ENCODE measurements around the gene GRIN3B.

GRIN3B gene

DNA sequence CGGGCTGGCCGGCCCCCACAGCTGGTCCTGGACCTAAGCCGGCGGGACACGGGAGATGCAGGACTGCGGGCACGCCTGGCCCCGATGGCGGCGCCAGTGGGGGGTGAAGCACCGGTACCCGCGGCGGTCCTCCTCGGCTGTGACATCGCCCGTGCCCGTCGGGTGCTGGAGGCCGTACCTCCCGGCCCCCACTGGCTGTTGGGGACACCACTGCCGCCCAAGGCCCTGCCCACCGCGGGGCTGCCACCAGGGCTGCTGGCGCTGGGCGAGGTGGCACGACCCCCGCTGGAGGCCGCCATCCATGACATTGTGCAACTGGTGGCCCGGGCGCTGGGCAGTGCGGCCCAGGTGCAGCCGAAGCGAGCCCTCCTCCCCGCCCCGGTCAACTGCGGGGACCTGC is 3.1 kb downstream of the GRIN3B start:
- no peak overlapping the region for H3K27ac Mint-ChIP-seq
- intact Hi-C loops (cut with micrococcal nuclease), result no loop called here
- peaks cover 16% of the 10 kb centered on the region for H3K4me1 Mint-ChIP-seq (ENCODE audit: low read depth)
- peaks cover 47% of the 10 kb centered on the region for H3K27me3 Mint-ChIP-seq
- H3K4me3 Mint-ChIP-seq, result no peak overlapping the region
- H3K36me3 Mint-ChIP-seq (ENCODE audit: low read depth), result peaks cover 18% of the 10 kb centered on the region
- H3K9me3 Mint-ChIP-seq, result no peaks in the 10 kb centered on the region

DNA sequence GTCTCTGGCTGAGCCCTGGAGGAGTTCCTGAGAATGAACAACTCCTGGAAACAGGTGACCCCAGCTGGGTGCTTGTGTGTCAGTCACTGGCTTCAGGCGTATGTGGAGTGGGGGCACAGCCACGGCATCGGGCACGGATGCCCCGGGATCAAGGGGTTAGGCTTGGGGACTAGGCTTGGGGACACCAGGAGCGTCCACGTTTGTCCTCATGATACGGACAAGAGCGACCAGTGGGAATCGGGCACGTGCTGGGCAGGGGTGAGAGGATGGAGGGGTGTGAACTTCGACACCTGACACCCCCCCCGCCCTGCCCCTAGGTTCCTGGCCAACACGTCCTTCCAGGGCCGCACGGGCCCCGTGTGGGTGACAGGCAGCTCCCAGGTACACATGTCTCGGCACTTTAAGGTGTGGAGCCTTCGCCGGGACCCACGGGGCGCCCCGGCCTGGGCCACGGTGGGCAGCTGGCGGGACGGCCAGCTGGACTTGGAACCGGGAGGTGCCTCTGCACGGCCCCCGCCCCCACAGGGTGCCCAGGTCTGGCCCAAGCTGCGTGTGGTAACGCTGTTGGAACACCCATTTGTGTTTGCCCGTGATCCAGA is 4.1 kb downstream of the GRIN3B start:
- peaks cover 28% of the 10 kb centered on the region for H3K36me3 Mint-ChIP-seq (ENCODE audit: low read depth)

DNA sequence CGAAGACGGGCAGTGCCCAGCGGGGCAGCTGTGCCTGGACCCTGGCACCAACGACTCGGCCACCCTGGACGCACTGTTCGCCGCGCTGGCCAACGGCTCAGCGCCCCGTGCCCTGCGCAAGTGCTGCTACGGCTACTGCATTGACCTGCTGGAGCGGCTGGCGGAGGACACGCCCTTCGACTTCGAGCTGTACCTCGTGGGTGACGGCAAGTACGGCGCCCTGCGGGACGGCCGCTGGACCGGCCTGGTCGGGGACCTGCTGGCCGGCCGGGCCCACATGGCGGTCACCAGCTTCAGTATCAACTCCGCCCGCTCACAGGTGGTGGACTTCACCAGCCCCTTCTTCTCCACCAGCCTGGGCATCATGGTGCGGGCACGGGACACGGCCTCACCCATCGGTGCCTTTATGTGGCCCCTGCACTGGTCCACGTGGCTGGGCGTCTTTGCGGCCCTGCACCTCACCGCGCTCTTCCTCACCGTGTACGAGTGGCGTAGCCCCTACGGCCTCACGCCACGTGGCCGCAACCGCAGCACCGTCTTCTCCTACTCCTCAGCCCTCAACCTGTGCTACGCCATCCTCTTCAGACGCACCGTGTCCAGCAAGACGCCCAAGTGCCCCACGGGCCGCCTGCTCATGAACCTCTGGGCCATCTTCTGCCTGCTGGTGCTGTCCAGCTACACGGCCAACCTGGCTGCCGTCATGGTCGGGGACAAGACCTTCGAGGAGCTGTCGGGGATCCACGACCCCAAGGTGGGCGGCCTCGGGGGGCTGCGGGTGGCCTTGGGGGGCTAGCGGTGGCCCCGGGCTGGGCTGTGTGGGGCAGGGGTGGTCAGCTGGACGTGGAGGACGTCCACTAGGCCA is 4.8 kb downstream of the GRIN3B start:
- Mint-ChIP-seq H3K27me3 (peaks cover 31% of the 10 kb centered on the region), H3K9me3 (no peaks in the 10 kb centered on the region), H3K36me3 (ENCODE audit: low read depth) (peaks cover 35% of the 10 kb centered on the region), H3K4me1 (ENCODE audit: low read depth) (peaks cover 15% of the 10 kb centered on the region), H3K27ac (no peak overlapping the region), H3K4me3 (no peak overlapping the region)
- intact Hi-C loops (cut with micrococcal nuclease), result no loop called here

More for the DNA sequence above, 4.1 kb downstream of the GRIN3B start:
- no peak overlapping the region for H3K4me3 Mint-ChIP-seq
- no peak overlapping the region for H3K27ac Mint-ChIP-seq
- H3K4me1 Mint-ChIP-seq (ENCODE audit: low read depth), result peaks cover 11% of the 10 kb centered on the region
- intact Hi-C loops (cut with micrococcal nuclease), result no loop called here
- H3K27me3 Mint-ChIP-seq, result peaks cover 37% of the 10 kb centered on the region
- no peaks in the 10 kb centered on the region for H3K9me3 Mint-ChIP-seq

DNA sequence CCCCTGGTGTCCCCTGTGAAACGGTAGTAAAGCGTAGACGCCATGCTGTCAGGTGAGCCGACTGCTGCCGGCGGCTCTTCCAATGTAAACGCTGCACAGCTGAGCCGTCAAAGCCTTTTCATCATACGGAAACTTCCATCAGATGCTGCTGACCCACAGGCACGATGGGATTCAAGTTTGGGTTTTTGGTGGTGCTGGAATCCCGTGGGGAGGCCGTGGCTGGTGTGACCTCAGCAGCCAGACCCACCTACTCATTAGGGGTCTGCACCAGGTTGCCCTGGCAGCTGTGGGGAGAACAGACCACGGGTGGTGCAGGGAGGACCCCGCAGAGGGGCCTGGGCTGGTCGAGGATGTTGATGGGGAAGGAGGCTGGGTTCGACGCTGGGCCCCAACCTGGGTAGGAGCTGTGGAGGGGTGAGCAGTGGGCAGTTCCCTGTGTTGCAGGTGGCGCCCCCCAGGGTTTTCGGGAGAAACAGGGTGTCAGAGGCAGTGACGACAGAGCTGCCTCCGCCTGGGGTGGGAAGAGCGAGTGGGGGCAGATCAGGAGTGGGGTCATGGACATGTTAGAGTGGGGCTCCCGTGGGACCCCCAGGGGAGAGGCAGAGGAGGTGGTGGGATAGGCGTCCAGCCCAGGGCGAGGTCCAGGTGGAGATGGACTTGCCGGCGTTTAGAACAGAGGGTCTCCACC is 6.6 kb downstream of the GRIN3B start:
- H3K9me3 Mint-ChIP-seq, result no peaks in the 10 kb centered on the region
- H3K27me3 Mint-ChIP-seq, result peaks cover 20% of the 10 kb centered on the region
- no peak overlapping the region for H3K27ac Mint-ChIP-seq
- intact Hi-C loops (cut with micrococcal nuclease), result no loop called here
- no peak overlapping the region for H3K4me3 Mint-ChIP-seq
- peaks cover 5% of the 10 kb centered on the region for H3K4me1 Mint-ChIP-seq (ENCODE audit: low read depth)
- peaks cover 54% of the 10 kb centered on the region for H3K36me3 Mint-ChIP-seq (ENCODE audit: low read depth)

DNA sequence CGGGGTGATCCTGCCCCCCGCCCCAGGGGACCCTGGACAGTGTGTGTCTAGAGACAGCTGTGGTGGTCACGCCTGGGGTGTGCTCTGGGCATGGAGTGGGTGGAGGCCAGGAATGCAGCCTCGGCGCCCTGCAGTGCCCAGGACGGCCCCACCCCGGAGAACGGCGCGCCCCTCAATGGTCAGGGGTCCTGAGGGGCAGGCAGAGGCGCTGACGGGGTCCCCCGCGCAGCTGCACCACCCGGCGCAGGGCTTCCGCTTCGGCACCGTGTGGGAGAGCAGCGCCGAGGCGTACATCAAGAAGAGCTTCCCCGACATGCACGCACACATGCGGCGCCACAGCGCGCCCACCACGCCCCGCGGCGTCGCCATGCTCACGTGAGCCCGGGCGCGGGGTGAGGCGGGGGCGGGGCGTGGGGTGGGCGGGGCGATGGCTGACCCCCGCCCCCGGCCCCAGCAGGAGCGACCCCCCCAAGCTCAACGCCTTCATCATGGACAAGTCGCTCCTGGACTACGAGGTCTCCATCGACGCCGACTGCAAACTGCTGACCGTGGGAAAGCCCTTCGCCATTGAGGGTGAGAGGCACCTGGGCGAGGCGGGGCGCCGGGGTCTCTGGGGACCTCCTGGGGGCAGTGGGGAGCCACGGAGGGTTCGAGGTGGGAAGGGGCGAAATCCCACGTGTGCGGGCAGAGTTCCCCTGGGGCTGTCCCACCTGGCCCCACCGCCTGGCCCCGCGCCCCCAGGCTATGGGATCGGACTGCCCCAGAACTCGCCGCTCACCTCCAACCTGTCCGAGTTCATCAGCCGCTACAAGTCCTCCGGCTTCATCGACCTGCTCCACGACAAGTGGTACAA is 7.4 kb downstream of the GRIN3B start:
- H3K27ac Mint-ChIP-seq, result no peak overlapping the region
- peaks cover 61% of the 10 kb centered on the region for H3K36me3 Mint-ChIP-seq (ENCODE audit: low read depth)
- H3K4me3 Mint-ChIP-seq, result no peak overlapping the region
- H3K9me3 Mint-ChIP-seq, result no peaks in the 10 kb centered on the region
- H3K27me3 Mint-ChIP-seq, result peaks cover 14% of the 10 kb centered on the region
- intact Hi-C loops (cut with micrococcal nuclease), result no loop called here
- H3K4me1 Mint-ChIP-seq (ENCODE audit: low read depth), result peaks cover 5% of the 10 kb centered on the region

DNA sequence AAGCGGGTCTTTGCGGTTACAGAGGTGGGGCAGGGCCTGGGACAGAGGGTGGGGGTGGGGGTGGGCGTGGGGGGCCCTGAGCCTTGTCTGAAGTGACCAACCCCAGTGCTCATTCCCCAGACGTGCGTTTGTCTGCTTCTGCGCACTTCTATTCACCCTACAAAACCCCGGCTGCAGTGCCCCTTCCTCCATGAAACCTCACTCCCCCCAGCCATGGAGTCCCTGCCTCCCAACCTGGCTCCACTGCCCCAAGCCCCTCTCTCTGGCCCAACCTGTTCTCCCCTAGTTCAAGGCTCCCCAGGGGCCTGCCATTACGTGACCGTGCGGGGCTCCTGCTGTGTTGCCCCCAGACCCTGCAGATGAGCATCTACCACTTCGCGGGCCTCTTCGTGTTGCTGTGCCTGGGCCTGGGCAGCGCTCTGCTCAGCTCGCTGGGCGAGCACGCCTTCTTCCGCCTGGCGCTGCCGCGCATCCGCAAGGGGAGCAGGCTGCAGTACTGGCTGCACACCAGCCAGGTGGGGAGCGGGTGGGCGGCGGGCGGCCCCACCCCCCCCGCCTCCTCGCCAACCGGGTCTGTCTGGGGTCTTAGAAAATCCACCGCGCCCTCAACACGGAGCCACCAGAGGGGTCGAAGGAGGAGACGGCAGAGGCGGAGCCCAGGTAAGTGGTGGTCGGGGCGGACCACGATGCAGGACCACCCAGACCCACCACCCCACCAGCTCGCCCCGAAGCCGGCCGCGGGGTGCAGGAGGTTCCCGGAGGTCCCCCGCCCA is 8.2 kb downstream of the GRIN3B start:
- intact Hi-C loops (cut with micrococcal nuclease), result no loop called here
- Mint-ChIP-seq H3K27me3 (peaks cover 10% of the 10 kb centered on the region), H3K4me1 (ENCODE audit: low read depth) (peaks cover 6% of the 10 kb centered on the region), H3K27ac (no peak overlapping the region), H3K4me3 (no peak overlapping the region), H3K36me3 (ENCODE audit: low read depth) (peaks cover 69% of the 10 kb centered on the region), H3K9me3 (no peaks in the 10 kb centered on the region)

DNA sequence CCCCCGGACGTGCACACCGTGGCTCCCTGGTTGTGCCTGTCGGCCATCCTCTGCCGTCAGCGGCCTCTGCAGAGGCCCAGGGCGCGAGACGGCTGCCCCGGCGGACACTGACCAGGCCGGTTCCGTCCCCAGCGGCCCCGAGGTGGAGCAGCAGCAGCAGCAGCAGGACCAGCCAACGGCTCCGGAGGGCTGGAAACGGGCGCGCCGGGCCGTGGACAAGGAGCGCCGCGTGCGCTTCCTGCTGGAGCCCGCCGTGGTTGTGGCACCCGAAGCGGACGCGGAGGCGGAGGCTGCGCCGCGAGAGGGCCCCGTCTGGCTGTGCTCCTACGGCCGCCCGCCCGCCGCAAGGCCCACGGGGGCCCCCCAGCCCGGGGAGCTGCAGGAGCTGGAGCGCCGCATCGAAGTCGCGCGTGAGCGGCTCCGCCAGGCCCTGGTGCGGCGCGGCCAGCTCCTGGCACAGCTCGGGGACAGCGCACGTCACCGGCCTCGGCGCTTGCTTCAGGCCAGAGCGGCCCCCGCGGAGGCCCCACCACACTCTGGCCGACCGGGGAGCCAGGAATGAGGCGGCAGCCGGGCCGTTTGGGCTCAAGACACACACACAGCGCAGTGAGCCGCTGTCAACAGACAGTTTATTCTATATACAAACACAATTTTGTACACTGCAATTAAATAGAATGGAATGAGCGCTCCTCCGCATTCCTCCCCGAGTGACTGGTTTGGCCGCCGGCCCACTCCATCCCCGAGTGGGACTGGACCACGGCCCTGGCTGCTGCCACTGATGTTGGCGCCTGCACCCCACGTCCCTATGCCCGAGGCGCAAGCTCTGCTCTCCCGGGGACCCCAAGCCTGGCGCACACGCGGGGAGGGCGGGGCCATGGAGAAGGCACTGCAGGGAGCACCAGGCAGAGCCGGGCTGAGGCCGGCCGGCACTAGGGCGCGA is 9.1 kb downstream of the GRIN3B start:
- Mint-ChIP-seq H3K36me3 (ENCODE audit: low read depth) (peaks cover 77% of the 10 kb centered on the region), H3K9me3 (no peaks in the 10 kb centered on the region), H3K27me3 (peaks cover 3% of the 10 kb centered on the region), H3K4me3 (no peak overlapping the region), H3K27ac (no peak overlapping the region), H3K4me1 (ENCODE audit: low read depth) (peaks cover 15% of the 10 kb centered on the region)
- intact Hi-C loops (cut with micrococcal nuclease), result no loop called here

DNA sequence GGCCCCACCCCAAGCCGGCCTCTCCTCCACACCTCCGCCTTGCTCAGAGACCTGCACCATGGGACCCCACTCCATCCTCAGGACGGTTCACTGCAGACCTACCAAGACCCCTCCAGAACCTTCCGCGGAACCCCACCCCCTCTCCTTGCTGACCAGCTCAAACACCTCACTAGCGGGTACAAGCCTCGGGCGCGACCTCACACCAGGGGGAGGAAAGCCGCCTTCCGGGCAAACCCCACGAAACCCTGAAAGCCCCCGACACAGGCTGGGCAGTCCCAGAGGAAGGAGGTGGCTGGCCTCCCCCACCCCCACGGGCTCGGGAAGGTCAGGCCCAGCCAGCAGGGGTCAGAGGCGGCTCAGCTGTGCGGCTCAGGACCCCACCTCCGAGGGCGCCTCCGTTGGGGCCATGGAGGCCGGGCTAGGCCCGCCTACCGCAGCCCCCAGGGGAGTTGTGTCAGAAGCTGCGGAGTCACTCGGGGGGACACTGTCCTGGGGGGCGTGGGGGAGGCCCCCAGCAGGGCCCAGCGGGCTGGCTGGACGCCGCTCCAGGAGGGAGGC is 9.8 kb downstream of the GRIN3B start:
- H3K36me3 Mint-ChIP-seq (ENCODE audit: low read depth), result peaks cover 85% of the 10 kb centered on the region
- no peaks in the 10 kb centered on the region for H3K9me3 Mint-ChIP-seq
- intact Hi-C loops (cut with micrococcal nuclease), result no loop called here
- H3K4me1 Mint-ChIP-seq (ENCODE audit: low read depth), result peaks cover 20% of the 10 kb centered on the region
- H3K27me3 Mint-ChIP-seq, result peaks cover 2% of the 10 kb centered on the region
- no peak overlapping the region for H3K4me3 Mint-ChIP-seq
- H3K27ac Mint-ChIP-seq, result no peak overlapping the region

DNA sequence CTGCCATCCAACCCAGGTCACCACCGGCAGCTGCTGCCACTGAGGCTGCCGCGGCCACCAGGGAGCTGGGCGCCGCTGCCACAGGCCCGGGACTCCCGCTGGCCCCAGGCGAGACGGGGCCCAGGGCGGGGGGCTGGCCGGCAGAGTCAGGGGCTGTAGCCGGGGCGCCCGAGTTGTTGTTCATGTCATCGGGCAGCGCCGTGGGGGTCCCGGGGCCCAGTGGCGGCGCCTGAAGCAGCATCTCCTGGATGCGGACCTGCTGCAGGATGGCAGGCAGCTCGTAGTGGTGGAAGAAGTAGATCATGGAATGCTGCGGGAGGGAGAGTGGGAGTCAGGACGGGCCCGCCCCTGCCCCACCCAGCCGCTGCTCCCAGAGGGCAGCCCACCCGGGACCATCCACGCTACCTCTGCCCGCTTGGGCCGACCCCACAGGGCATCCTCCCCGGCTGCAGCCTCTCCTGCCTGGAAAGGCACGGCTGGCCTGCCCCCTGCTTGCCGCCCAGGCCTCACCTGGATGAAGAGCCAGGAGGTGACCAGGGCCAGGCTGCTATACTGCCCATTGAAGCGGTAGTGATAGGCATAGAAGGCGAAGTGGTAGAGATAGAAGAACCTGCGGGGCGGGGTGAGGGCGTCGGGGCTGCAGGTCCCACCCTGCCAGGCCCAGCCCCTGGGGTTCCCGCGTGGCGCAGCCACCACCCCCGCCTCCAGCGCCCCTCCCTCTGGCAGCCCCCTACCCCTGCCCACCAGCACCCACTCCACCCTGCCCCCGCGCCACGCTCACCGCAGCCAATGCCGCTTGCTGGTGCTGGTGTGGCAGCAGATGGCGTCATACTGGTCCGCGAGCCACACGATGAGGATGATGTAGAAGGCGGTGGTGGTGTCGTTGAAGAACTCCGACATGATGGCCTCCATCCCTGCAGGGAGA is 10.6 kb downstream of the GRIN3B start:
- Mint-ChIP-seq H3K4me1 (ENCODE audit: low read depth) (peaks cover 28% of the 10 kb centered on the region), H3K9me3 (no peaks in the 10 kb centered on the region), H3K4me3 (no peak overlapping the region), H3K27ac (no peak overlapping the region), H3K27me3 (no peaks in the 10 kb centered on the region), H3K36me3 (ENCODE audit: low read depth) (peaks cover 93% of the 10 kb centered on the region)
- intact Hi-C loops (cut with micrococcal nuclease), result no loop called here

DNA sequence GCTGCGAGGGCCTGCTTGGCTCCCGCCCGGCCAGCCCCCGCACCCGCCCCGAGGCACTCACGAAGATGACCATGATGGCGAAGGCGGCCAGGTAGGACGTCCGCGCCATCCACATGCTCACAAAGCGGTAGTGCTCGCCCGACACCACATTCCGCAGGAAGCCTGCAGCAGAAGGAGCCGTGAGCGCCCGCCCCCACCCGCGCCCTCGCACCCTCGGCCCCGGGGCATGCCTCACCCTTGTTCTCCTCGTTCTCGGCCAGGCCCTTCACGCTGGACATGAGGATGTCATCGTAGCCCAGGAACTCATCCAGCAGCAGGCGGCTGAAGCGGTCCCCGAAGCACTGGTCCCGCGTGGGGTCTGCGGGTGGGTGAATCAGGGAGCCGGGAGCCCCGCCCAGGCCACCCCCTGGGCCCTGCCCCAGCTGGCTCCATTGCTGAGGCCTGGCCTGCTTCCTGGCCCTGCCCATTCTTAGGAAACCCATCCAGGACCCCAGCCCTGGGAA is 11.7 kb downstream of the GRIN3B start:
- Mint-ChIP-seq H3K36me3 (ENCODE audit: low read depth) (peaks cover 99% of the 10 kb centered on the region), H3K27ac (no peak overlapping the region), H3K9me3 (no peaks in the 10 kb centered on the region), H3K27me3 (no peaks in the 10 kb centered on the region), H3K4me1 (ENCODE audit: low read depth) (peaks cover 39% of the 10 kb centered on the region), H3K4me3 (no peak overlapping the region)
- intact Hi-C loops (cut with micrococcal nuclease), result no loop called here

DNA sequence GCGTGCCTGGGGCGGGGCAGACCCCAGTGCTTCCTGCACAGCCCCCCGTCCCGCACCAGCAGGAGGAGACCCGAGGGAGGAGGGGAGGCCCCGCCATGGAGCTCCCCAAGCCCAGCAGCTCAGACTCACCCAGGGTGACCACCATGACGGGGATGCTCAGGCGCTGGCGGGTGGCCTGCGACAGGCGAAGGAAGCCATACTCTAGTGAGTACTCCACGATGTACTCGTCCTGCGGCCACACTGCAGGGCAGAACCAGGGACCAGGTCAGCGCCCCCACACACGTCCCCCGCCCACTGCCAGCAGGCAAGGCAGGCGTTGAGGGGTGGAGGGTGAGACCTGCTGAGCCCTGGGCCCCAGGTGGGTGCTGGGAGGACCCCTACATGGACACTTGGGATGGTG is 12.1 kb downstream of the GRIN3B start:
- H3K27ac Mint-ChIP-seq, result no peak overlapping the region
- H3K4me3 Mint-ChIP-seq, result no peak overlapping the region
- peaks cover 43% of the 10 kb centered on the region for H3K4me1 Mint-ChIP-seq (ENCODE audit: low read depth)
- no peaks in the 10 kb centered on the region for H3K9me3 Mint-ChIP-seq
- H3K36me3 Mint-ChIP-seq (ENCODE audit: low read depth), result peaks cover 99% of the 10 kb centered on the region
- intact Hi-C loops (cut with micrococcal nuclease), result no loop called here
- no peaks in the 10 kb centered on the region for H3K27me3 Mint-ChIP-seq

Data from dendritic cell treated with granulocyte-macrophage colony-stimulating factor and Interleukin-4, amounts not matched to agents 40 ng/mL and 50 ng/mL, for 4 days (primary cell).